GM12878 (cell line): ENCODE measurements around the gene NT5C2. TPM values are rescaled to one million over a fixed set of nuclear protein-coding genes. Genes with fewer than 3 reads are reported as not detected.

Source experiments
- ATAC-seq: fragments of 200-7000 bp; cut with Tn5 transposase; 3 replicates; pipeline ENCODE4 v1.9.1; 2020; ENCODE audit warnings: mild to moderate bottlenecking, moderate library complexity
- BruUV-seq: library from RNA; stranded (reverse); fragments of 400-500 nt; replicated peaks from 2 replicates; lab custom pipeline; 2021; lab: Mats Ljungman, UMichigan
- CTCF ChIA-PET: fragments of 300-600 bp; sonication (Branson Sonifier 250); formaldehyde crosslinking; extraction: SDS; loops from one replicate; lab custom pipeline; 2021; ENCODE audit warnings: inconsistent platforms; lab: Yijun Ruan, JAX
- POLR2A ChIA-PET: fragments of 350-600 bp; formaldehyde crosslinking; extraction: SDS; loops from one replicate; lab custom pipeline; 2021; ENCODE audit warnings: inconsistent platforms; lab: Charles Lee
- RAD21 ChIA-PET: fragments of 300-600 bp; sonication (Branson Sonifier 250); formaldehyde crosslinking; loops from one replicate; lab custom pipeline; 2023; ENCODE audit warnings: antibody characterized with exemption; ENCODE audit not compliant: unreplicated experiment; lab: Charles Lee
- SMC1A ChIA-PET: fragments of 300-600 bp; sonication (Branson Sonifier 250); formaldehyde crosslinking; loops from one replicate; lab custom pipeline; 2023; ENCODE audit not compliant: unreplicated experiment, uncharacterized antibody; lab: Charles Lee
- DNase-seq: peaks from one replicate; pipeline ENCODE4 v3.0.0-alpha.2; 2011; ENCODE audit warnings: low read depth, low spot score
- FAIRE-seq: peaks from 3 replicates; lab custom pipeline; 2011; peaks lifted over from hg19 to GRCh38; lab: Jason Lieb, UNC
- H2AFZ ChIP-seq: 2 replicates; pipeline ENCODE4 v1.6.0; 2011; ENCODE audit warnings: low read depth, low read length, control low read depth; ENCODE audit not compliant: control insufficient read depth
- H3K27ac ChIP-seq: 2 replicates; pipeline ENCODE4 v1.5.1; 2011; ENCODE audit warnings: control low read depth; ENCODE audit not compliant: control insufficient read depth, insufficient read depth
- H3K27me3 ChIP-seq, 2 experiments: replicated peaks in 1 of 2; 2 replicates each; pipeline versions ENCODE4 v1.6.0 to v1.6.1; 2011; ENCODE audit warnings: low read length in 1 of 2; ENCODE audit not compliant: control insufficient read depth in 2 of 2, insufficient read depth in 2 of 2
- H3K36me3 ChIP-seq, 2 experiments: 2 replicates each; pipeline ENCODE4 v1.5.1; 2011; ENCODE audit warnings: low read length in 1 of 2; ENCODE audit not compliant: control insufficient read depth in 2 of 2, insufficient read depth in 2 of 2
- H3K4me1 ChIP-seq: 2 replicates; pipeline ENCODE4 v1.6.1; 2011; ENCODE audit warnings: mild to moderate bottlenecking, low read length, moderate library complexity, mixed read lengths; ENCODE audit not compliant: control insufficient read depth, insufficient read depth
- H3K4me2 ChIP-seq: 2 replicates; pipeline ENCODE4 v1.6.0; 2011; ENCODE audit warnings: control low read depth; ENCODE audit not compliant: control insufficient read depth, insufficient read depth
- H3K4me3 ChIP-seq: fragments of 200-600 bp; sonication (generic); 2 replicates; pipeline ENCODE4 v1.5.1; 2016
- H3K79me2 ChIP-seq: 2 replicates; pipeline ENCODE4 v1.6.0; 2011; ENCODE audit warnings: low read length; ENCODE audit not compliant: control insufficient read depth, insufficient read depth
- H3K9ac ChIP-seq: 2 replicates; pipeline ENCODE4 v1.8.0; 2011; ENCODE audit warnings: low read length, control low read depth, mixed read lengths; ENCODE audit not compliant: control insufficient read depth, insufficient read depth
- H3K9me3 ChIP-seq: replicated peaks from 3 replicates; pipeline ENCODE4 v1.5.1; 2011; ENCODE audit warnings: mild to moderate bottlenecking, low read length; ENCODE audit not compliant: control insufficient read depth, insufficient read depth
- H4K20me1 ChIP-seq: 2 replicates; pipeline ENCODE4 v1.6.0; 2011; ENCODE audit not compliant: control insufficient read depth, insufficient read depth
- ATF7 ChIP-seq: fragments of 450-650 bp; IDR thresholded peaks from 2 replicates; pipeline ENCODE4 v1.6.1; 2016; ENCODE audit warnings: low read depth, mild to moderate bottlenecking
- BCL11A ChIP-seq: IDR thresholded peaks from 2 replicates; pipeline ENCODE4 v1.6.1; 2011; ENCODE audit warnings: low read depth, low read length
- BCL3 ChIP-seq: IDR thresholded peaks from 2 replicates; pipeline ENCODE4 v1.6.1; 2011; ENCODE audit warnings: borderline replicate concordance, low read depth, mild to moderate bottlenecking, moderate library complexity, low read length; ENCODE audit not compliant: insufficient read depth, poor library complexity, severe bottlenecking
- HDAC6 ChIP-seq: fragments of 200-600 bp; sonication (generic); IDR thresholded peaks from one replicate; pipeline ENCODE4 v1.8.0; 2017; ENCODE audit warnings: antibody characterized with exemption; ENCODE audit not compliant: unreplicated experiment
- JUNB ChIP-seq: IDR thresholded peaks from 2 replicates; pipeline ENCODE4 v1.6.1; 2016; ENCODE audit warnings: antibody characterized with exemption, mild to moderate bottlenecking
- MYB ChIP-seq: fragments of 150-350 bp; IDR thresholded peaks from 2 replicates; pipeline ENCODE4 v1.6.1; 2014; ENCODE audit warnings: mild to moderate bottlenecking, low read depth, low read length, borderline replicate concordance
- PAX5 ChIP-seq: IDR thresholded peaks from 2 replicates; pipeline ENCODE4 v1.6.1; 2011; ENCODE audit warnings: low read depth, low read length, borderline replicate concordance
- PKNOX1 ChIP-seq: fragments of 450-650 bp; IDR thresholded peaks from 2 replicates; pipeline ENCODE4 v1.6.1; 2016; ENCODE audit warnings: mild to moderate bottlenecking
- PML ChIP-seq: IDR thresholded peaks from 2 replicates; pipeline ENCODE4 v1.6.1; 2012; ENCODE audit warnings: low read length, inconsistent platforms
- RAD51 ChIP-seq: fragments of 450-650 bp; IDR thresholded peaks from 2 replicates; pipeline ENCODE4 v1.6.1; 2016; ENCODE audit warnings: moderate library complexity, mild to moderate bottlenecking, inconsistent platforms
- RELB ChIP-seq: fragments of 450-650 bp; IDR thresholded peaks from 2 replicates; pipeline ENCODE4 v1.6.1; 2017; ENCODE audit warnings: low read depth, mild to moderate bottlenecking, moderate library complexity
- RUNX3 ChIP-seq: IDR thresholded peaks from 2 replicates; pipeline ENCODE4 v1.6.1; 2012; ENCODE audit warnings: low read length, inconsistent platforms
- SREBF2 ChIP-seq: IDR thresholded peaks from 2 replicates; pipeline ENCODE4 v1.6.1; 2012; ENCODE audit warnings: mild to moderate bottlenecking, low read length
- STAT1 ChIP-seq: fragments of 450-650 bp; conservative IDR thresholded peaks from 2 replicates; pipeline ENCODE4 v1.6.1; 2014; ENCODE audit warnings: antibody characterized with exemption, mild to moderate bottlenecking
- SUPT20H ChIP-seq: IDR thresholded peaks from 2 replicates; pipeline ENCODE4 v1.6.1; 2011; ENCODE audit warnings: low read depth, mild to moderate bottlenecking, low read length, moderate library complexity, borderline replicate concordance; ENCODE audit not compliant: control insufficient read depth
- TCF12 ChIP-seq: IDR thresholded peaks from 2 replicates; pipeline ENCODE4 v1.6.1; 2011; ENCODE audit warnings: low read depth, mild to moderate bottlenecking, low read length
- USF1 ChIP-seq: IDR thresholded peaks from 2 replicates; pipeline ENCODE4 v1.6.1; 2011; ENCODE audit warnings: borderline replicate concordance, low read depth, mild to moderate bottlenecking, moderate library complexity, mixed read lengths, low read length; ENCODE audit not compliant: insufficient read depth; ENCODE audit errors: extremely low read length
- WGBS: methylation state at CpG from one replicate; pipeline ENCODE4 v1.1.6; 2016; ENCODE audit warnings: low lambda C conversion rate; ENCODE audit not compliant: insufficient replicate concordance, insufficient coverage; ENCODE audit errors: missing lambda C conversion rate; 5-methylcytosine and 5-hydroxymethylcytosine counted together
- in situ Hi-C: fragments of 300-500 bp; cut with MboI; formaldehyde crosslinking; loops from 9 replicates; pipeline ENCODE4 v1.14.3; 2018; ENCODE audit warnings: mixed read lengths
- intact Hi-C: fragments of 100-400 bp; cut with micrococcal nuclease; formaldehyde crosslinking; loops from one replicate; pipeline ENCODE4 v1.14.2; 2022; ENCODE audit not compliant: unreplicated experiment
- polyA plus RNA-seq, 11 experiments: library from polyadenylated mRNA; depleted of rRNA in 4 of 11; unstranded in 6 of 11; stranded (reverse) in 5 of 11; fragments of >200 nt; fragmentation: Nextera tagmentation in 4 of 11; fragmentation: Illumina TruSeq in 1 of 11; extraction: Ambion mirVana in 4 of 11; extraction: Trizol in 1 of 11; gene quantifications; 1 replicate in 1 of 11; 2 replicates in 10 of 11; pipeline versions ENCODE4 v1.2.1 to v1.2.3, GENCODE V29; 2011 to 2016; ENCODE audit warnings: inconsistent platforms in 2 of 11, missing spikeins in 2 of 11, low read depth in 1 of 11
- total RNA-seq, 4 experiments: library from RNA; depleted of rRNA in 3 of 4; stranded (reverse); fragments of >200 nt in 3 of 4; fragmentation: Illumina TruSeq in 1 of 4; extraction: Trizol in 1 of 4; gene quantifications; 2 replicates each; pipeline versions ENCODE4 v1.2.1 to v1.2.3, GENCODE V29; 2013 to 2021

NT5C2 gene
- total and polyA plus RNA-seq, 10 of the 15 experiments (the other 5 are each of a cell fraction or from before 2014, with no cell fraction given), result 15.8 to 70.1 (median 56.0) TPM

- SMC1A ChIA-PET, result interaction anchor here (2.1 to 7.9 kb wide), 2 partner anchors 11 to 64 kb away, joined by 6 to 68 read pairs; partner anchors contain the start of gene NT5C2
- no TSS peak for BruUV-seq
- DNase-seq (no peak), FAIRE-seq (no peak), ATAC-seq (no peak)
- no peak for TF ChIP-seq SREBF2
- no peak for TF ChIP-seq TCF12
- no peak for TF ChIP-seq SUPT20H
- TF ChIP-seq PAX5, result no peak
- TF ChIP-seq RUNX3, result no peak
- no peak for TF ChIP-seq BCL3
- TF ChIP-seq PKNOX1, result no peak
- no peak for TF ChIP-seq HDAC6
- no peak for TF ChIP-seq BCL11A
- no peak for TF ChIP-seq MYB
- TF ChIP-seq RELB, result no peak
- TF ChIP-seq ATF7, result no peak
- no peak for TF ChIP-seq PML
- TF ChIP-seq USF1, result no peak
- TF ChIP-seq RAD51, result no peak
- no peak for TF ChIP-seq STAT1
- no peak for TF ChIP-seq JUNB
- Histone ChIP-seq H3K27ac (peak overlapping the region; percentile 35; the same call in 1 of the 2 replicates), H3K9ac (no peak overlapping the region), H3K9me3 (no peaks in the 10 kb centered on the region), H3K79me2 (peaks cover 68% of the 10 kb centered on the region), H4K20me1 (no peaks in the 10 kb centered on the region), H3K4me1 (peaks cover 14% of the 10 kb centered on the region), H3K4me3 (no peak overlapping the region), H3K4me2 (no peak overlapping the region), H2AFZ (no peak overlapping the region), H3K36me3 (peaks cover 4% of the 10 kb centered on the region in 2 experiments; a peak in 3 of 4 replicates), H3K27me3 (no peaks in the 10 kb centered on the region)
- RAD21 ChIA-PET, result interaction anchor here (1.3 to 1.4 kb wide), 2 partner anchors 70 to 263 kb away, joined by 3 to 4 read pairs; partner anchors contain the start of gene CNNM2
- POLR2A ChIA-PET, result interaction anchor here (0.5 to 6.4 kb wide), 2 partner anchors 11 to 22 kb away, joined by 4 to 59 read pairs; partner anchors contain the start of gene NT5C2
- WGBS, result 94% methylated on average over 4 of the region's 4 CpGs
- CTCF ChIA-PET, result interaction anchor here (1.1 to 1.5 kb wide), 2 partner anchors 13 to 40 kb away, joined by 3 to 4 read pairs; no protein-coding TSS in a partner anchor
- in situ Hi-C loops, result no loop called here
- intact Hi-C loops, result no loop called here
Measured at GRCh38 chr10:103180491-103180890, 12.6 kb downstream of the NT5C2 start.
